ENCODE data around the gene PPP1R18. TPM values are rescaled to one million over a fixed set of nuclear protein-coding genes. Genes with fewer than 3 reads are reported as not detected.

Gene PPP1R18
- total and polyA plus RNA-seq, 9 of the 15 experiments (the other 6 are each of a cell fraction or from before 2014, with no cell fraction given): 12.0 to 99.2 (median 42.6) TPM

GRCh38 chr6:30672445-30673253 is 13.8 kb downstream of the PPP1R18 start, which contains the start of gene DHX16 (continued):
- peak; percentile 72; the same call in 1 of the 2 replicates for TF ChIP-seq TFAP4 (CRISPR knock-in tag; IDR thresholded peaks at IDR 0.05; ENCODE audit: borderline replicate concordance)
- no peak for TF ChIP-seq DMBX1 (CRISPR knock-in tag; IDR thresholded peaks at IDR 0.05; ENCODE audit: borderline replicate concordance)
- TF ChIP-seq FOXA1 (IDR thresholded peaks at IDR 0.05; ENCODE audit: borderline replicate concordance): no peak
- TF ChIP-seq ZNF584 (CRISPR knock-in tag; IDR thresholded peaks at IDR 0.05; ENCODE audit: low read depth): no peak
- TF ChIP-seq ZNF174 (CRISPR knock-in tag; IDR thresholded peaks at IDR 0.05): no peak
- no peak for TF ChIP-seq RERE (CRISPR knock-in tag; IDR thresholded peaks at IDR 0.05; ENCODE audit: borderline replicate concordance)
- no peak for TF ChIP-seq BCLAF1 (IDR thresholded peaks at IDR 0.05; ENCODE audit: borderline replicate concordance in 1 of 2, control insufficient read depth in 1 of 2, low read depth in 2 of 2, low read length in 1 of 2)
- peak; percentile 94 for TF ChIP-seq RFX1 (IDR thresholded peaks at IDR 0.05)
- no peak; the same call in 1 of the 2 replicates for TF ChIP-seq NR2F6 (CRISPR knock-in tag; IDR thresholded peaks at IDR 0.05)
- no peak for TF ChIP-seq PHF21A (IDR thresholded peaks at IDR 0.05; ENCODE audit: borderline replicate concordance, low read depth)
- TF ChIP-seq BHLHE40 (IDR thresholded peaks at IDR 0.05; ENCODE audit: low read length): peak; percentile 14; the same call in 1 of the 2 replicates
- no peak for TF ChIP-seq ZNF518B (CRISPR knock-in tag; IDR thresholded peaks at IDR 0.05)
